ENCODE results near the gene OXCT1.
A peak's percentile ranks its signal among the peaks of the same experiment; 100 is the strongest.

DNA sequence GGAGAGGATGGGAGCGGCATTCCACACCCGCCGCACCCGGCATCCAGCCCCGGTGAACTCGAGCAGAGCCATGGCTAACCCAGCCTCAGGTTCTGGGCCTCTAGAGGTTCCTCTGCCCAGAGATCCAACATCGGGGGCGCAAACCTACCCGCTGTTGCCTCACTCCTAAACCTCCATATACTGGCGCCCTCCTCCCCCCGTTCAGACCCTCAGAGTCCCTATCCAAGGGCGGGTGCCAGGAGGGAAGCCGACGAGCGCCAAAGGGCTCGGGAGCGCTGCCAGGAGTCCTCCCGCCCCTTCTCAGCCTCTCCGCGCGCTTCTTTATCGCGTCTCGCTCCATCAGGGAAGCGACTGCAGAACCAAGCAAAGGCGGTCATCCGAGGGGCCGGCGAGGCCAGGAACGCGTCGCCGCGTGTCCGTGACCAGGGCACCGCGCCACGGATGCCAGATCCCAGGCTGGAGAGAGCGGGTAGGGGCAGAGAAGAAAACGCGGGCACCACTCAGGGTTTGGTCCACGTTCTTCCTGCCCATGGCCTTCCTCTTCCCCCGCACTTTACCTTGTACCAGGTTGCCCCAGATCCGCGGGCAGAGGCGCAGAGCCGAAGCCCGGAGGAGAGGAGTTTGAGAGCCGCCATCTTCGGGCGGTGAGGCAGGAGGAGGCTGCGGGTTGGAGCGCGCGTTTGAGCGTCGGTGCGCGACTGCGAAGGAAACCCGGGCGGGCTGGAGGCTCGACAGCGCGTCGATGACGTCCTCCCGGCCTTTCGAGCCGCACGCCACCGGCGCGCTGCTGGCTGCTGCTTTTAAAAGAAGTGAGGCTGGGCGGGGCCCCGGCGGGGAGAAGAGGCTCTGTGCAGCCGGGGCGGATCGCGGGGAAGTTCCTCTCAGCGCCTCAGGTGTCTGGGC is at the start of gene OXCT1:
- TF ChIP-seq WHSC1 (IDR thresholded peaks at IDR 0.05; ENCODE audit: low read length) (no peak), ZNF143 (CRISPR knock-in tag; IDR thresholded peaks at IDR 0.05) (no peak; the same call in 1 of the 2 replicates), TAF1 (IDR thresholded peaks at IDR 0.05; ENCODE audit: control insufficient read depth, extremely low read depth, insufficient read depth, low read length, severe bottlenecking) (peak; percentile 77), GABPB1 (CRISPR knock-in tag; IDR thresholded peaks at IDR 0.05) (peak; percentile 62), ZNF224 (CRISPR knock-in tag; IDR thresholded peaks at IDR 0.05) (no peak), ESRRB (CRISPR knock-in tag; IDR thresholded peaks at IDR 0.05; ENCODE audit: borderline replicate concordance) (no peak), LARP7 (IDR thresholded peaks at IDR 0.05) (no peak)

Data from K562 (cell line).